Trophoblast cell (in vitro differentiated cells and primary cell): ENCODE results near the gene SFXN5.

Experiments
- DNase-seq, 2 donors: peaks; one replicate each; pipeline ENCODE4 v3.0.0-alpha.2; 2016
- H2AFZ ChIP-seq: 2 replicates; pipeline ENCODE4 v1.6.1; 2013; ENCODE audit warnings: low read length, moderate library complexity, mild to moderate bottlenecking; ENCODE audit not compliant: insufficient read depth, poor library complexity
- H2AK5ac ChIP-seq: 2 replicates; pipeline ENCODE4 v1.6.1; 2013; ENCODE audit warnings: mild to moderate bottlenecking, low read length
- H2BK120ac ChIP-seq: 2 replicates; pipeline ENCODE4 v1.6.1; 2013; ENCODE audit warnings: low read length, mild to moderate bottlenecking, moderate library complexity; ENCODE audit not compliant: insufficient read depth, poor library complexity
- H2BK12ac ChIP-seq: 2 replicates; pipeline ENCODE4 v1.6.1; 2013; ENCODE audit warnings: mild to moderate bottlenecking, low read length, moderate library complexity
- H2BK5ac ChIP-seq: 2 replicates; pipeline ENCODE4 v1.6.1; 2013; ENCODE audit warnings: low read length, low read depth, moderate library complexity, mild to moderate bottlenecking; ENCODE audit not compliant: poor library complexity
- H3K14ac ChIP-seq: 2 replicates; pipeline ENCODE4 v1.6.1; 2013; ENCODE audit warnings: mild to moderate bottlenecking, low read length
- H3K18ac ChIP-seq: 2 replicates; pipeline ENCODE4 v1.6.1; 2013; ENCODE audit warnings: mild to moderate bottlenecking, low read length
- H3K23ac ChIP-seq: 2 replicates; pipeline ENCODE4 v1.6.1; 2013; ENCODE audit warnings: low read length
- H3K27ac ChIP-seq: 2 replicates; pipeline ENCODE4 v1.5.1; 2013; ENCODE audit warnings: low read depth, mild to moderate bottlenecking, inconsistent platforms, low read length, moderate library complexity
- H3K27me3 ChIP-seq: 2 replicates; pipeline ENCODE4 v1.6.1; 2013; ENCODE audit warnings: inconsistent platforms, mild to moderate bottlenecking, low read length, moderate library complexity; ENCODE audit not compliant: insufficient read depth
- H3K36me3 ChIP-seq, 2 experiments: 1 replicate in 1 of 2; 2 replicates in 1 of 2; pipeline ENCODE4 v1.6.1; 2013; ENCODE audit warnings: low read length in 2 of 2, mild to moderate bottlenecking in 2 of 2, moderate library complexity in 1 of 2; ENCODE audit not compliant: insufficient read depth in 2 of 2, control insufficient read depth in 1 of 2
- H3K4ac ChIP-seq: 2 replicates; pipeline ENCODE4 v1.6.1; 2013; ENCODE audit warnings: low read depth, mild to moderate bottlenecking, low read length, moderate library complexity
- H3K4me1 ChIP-seq, 2 experiments: 1 replicate in 1 of 2; 2 replicates in 1 of 2; pipeline ENCODE4 v1.6.1; 2013; ENCODE audit warnings: low read length in 2 of 2, mild to moderate bottlenecking in 2 of 2, moderate library complexity in 1 of 2; ENCODE audit not compliant: insufficient read depth in 2 of 2, control insufficient read depth in 1 of 2
- H3K4me2 ChIP-seq: 2 replicates; pipeline ENCODE4 v1.6.1; 2013; ENCODE audit warnings: inconsistent platforms, mild to moderate bottlenecking, low read length, moderate library complexity
- H3K4me3 ChIP-seq: 2 replicates; pipeline ENCODE4 v1.5.1; 2013; ENCODE audit warnings: mild to moderate bottlenecking, low read depth, low read length, inconsistent platforms
- H3K79me1 ChIP-seq: one replicate; pipeline ENCODE4 v1.6.1; 2013; ENCODE audit warnings: low read length
- H3K79me2 ChIP-seq: 2 replicates; pipeline ENCODE4 v1.6.1; 2013; ENCODE audit warnings: low read length, mild to moderate bottlenecking; ENCODE audit not compliant: control insufficient read depth, insufficient read depth, poor library complexity
- H3K9ac ChIP-seq: 2 replicates; pipeline ENCODE4 v1.6.1; 2013; ENCODE audit warnings: mild to moderate bottlenecking, low read length
- H3K9me3 ChIP-seq: 2 replicates; pipeline ENCODE4 v1.6.1; 2013; ENCODE audit warnings: low read depth, mild to moderate bottlenecking, control low read depth, inconsistent platforms, low read length; ENCODE audit not compliant: insufficient read depth
- H4K12ac ChIP-seq: 2 replicates; pipeline ENCODE4 v1.6.1; 2013; ENCODE audit warnings: low read depth, mild to moderate bottlenecking, low read length, moderate library complexity
- H4K8ac ChIP-seq: 2 replicates; pipeline ENCODE4 v1.6.1; 2013; ENCODE audit warnings: low read depth, mild to moderate bottlenecking, low read length, moderate library complexity
- H4K91ac ChIP-seq: one replicate; pipeline ENCODE4 v1.6.1; 2013; ENCODE audit warnings: low read depth, mild to moderate bottlenecking, low read length, moderate library complexity
- WGBS: extraction: QIAGEN DNeasy Blood & Tissue Kit; methylation state at CpG from one replicate; pipeline ENCODE4 v1.1.7; 2013; ENCODE audit warnings: missing lambda C conversion rate; ENCODE audit not compliant: insufficient read length, insufficient coverage; ENCODE audit errors: extremely low coverage; 5-methylcytosine and 5-hydroxymethylcytosine counted together

The SFXN5 gene

DNA sequence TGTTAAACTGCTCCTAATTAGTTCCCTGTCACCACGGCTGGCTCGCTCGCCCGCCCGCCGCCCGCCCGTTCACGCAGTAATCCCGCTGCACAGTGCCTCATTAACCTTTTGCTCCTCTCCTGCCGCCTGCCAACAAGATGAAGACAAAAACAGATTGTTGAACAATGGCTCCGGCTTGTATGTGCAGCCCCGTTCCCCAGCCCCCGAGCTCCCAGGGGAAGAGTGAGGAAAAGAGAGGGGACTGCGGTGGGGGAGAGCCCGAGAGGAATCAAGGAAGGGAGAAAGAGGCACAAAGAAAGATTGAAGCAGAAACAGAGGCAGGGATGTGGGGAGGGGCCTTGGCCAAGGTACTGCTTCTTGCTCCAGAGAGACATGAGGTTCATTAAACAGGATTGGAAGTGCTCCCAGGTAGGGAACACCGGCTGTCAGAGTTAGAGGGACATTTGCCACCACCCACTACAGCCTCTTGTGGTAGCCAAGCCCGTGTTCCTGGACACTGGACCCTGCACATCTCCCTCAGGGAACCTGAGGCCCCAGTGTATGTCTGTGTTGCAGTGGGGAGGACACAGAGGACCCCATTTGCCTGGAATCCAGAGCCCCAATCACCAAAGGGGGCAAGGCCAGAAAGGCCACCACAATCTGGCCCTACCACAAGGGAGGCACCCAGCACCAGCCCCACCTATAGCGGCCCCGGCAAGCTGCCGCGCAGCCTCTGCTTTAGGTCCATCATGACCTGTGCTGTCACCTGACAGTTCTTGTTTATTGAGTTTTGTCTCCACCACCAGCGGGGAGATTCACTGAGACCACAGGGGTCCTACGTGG, 116.1 kb downstream of the SFXN5 start:
- Histone ChIP-seq H3K79me2 (no peaks in the 10 kb centered on the region), H3K36me3 (no peaks in the 10 kb centered on the region), H2AFZ (no peak overlapping the region), H3K4me1 (peaks cover 11 to 19% of the 10 kb centered on the region in 2 experiments), H4K12ac (no peak overlapping the region), H3K9ac (no peak overlapping the region), H2BK12ac (no peak overlapping the region), H3K14ac (no peak overlapping the region), H3K18ac (no peak overlapping the region), H3K27ac (no peak overlapping the region), H2BK5ac (no peak overlapping the region), H4K8ac (no peak overlapping the region), H2BK120ac (no peak overlapping the region), H3K23ac (no peak overlapping the region), H3K4me2 (no peak overlapping the region), H3K9me3 (peaks cover under 1% of the 10 kb centered on the region), H4K91ac (no peak overlapping the region), H3K27me3 (no peaks in the 10 kb centered on the region), H3K4me3 (no peak overlapping the region), H3K79me1 (no peaks in the 10 kb centered on the region), H3K4ac (no peak overlapping the region), H2AK5ac (no peak overlapping the region)
- WGBS, result no CpG with 5 or more reads among the region's 24 CpGs
- no peak for DNase-seq

GRCh38 chr2:72954376-72955227, 116.9 kb downstream of the SFXN5 start:
- H2BK5ac ChIP-seq, result no peak overlapping the region
- H3K27me3 ChIP-seq, result no peaks in the 10 kb centered on the region
- H3K79me2 ChIP-seq, result no peaks in the 10 kb centered on the region
- no peak overlapping the region for H3K23ac ChIP-seq
- no peak overlapping the region for H2BK120ac ChIP-seq
- no peak overlapping the region for H4K12ac ChIP-seq
- no peak overlapping the region for H3K4ac ChIP-seq
- no peaks in the 10 kb centered on the region for H3K79me1 ChIP-seq
- no peak overlapping the region for H4K91ac ChIP-seq
- H3K18ac ChIP-seq, result no peak overlapping the region
- DNase-seq, result no peak
- no peaks in the 10 kb centered on the region for H3K36me3 ChIP-seq
- no peak overlapping the region for H2AFZ ChIP-seq
- no peak overlapping the region for H3K14ac ChIP-seq
- no peak overlapping the region for H3K9ac ChIP-seq
- H3K4me2 ChIP-seq, result no peak overlapping the region
- H2BK12ac ChIP-seq, result no peak overlapping the region
- H2AK5ac ChIP-seq, result no peak overlapping the region
- no peak overlapping the region for H3K27ac ChIP-seq
- H3K9me3 ChIP-seq, result no peaks in the 10 kb centered on the region
- peaks cover 11 to 19% of the 10 kb centered on the region in 2 experiments for H3K4me1 ChIP-seq
- H4K8ac ChIP-seq, result no peak overlapping the region
- WGBS, result no CpG with 5 or more reads among the region's 12 CpGs
- H3K4me3 ChIP-seq, result no peak overlapping the region

- no peak overlapping the region for H3K18ac ChIP-seq
- H3K23ac ChIP-seq, result no peak overlapping the region
- no peak overlapping the region for H2AFZ ChIP-seq
- H4K91ac ChIP-seq, result peak overlapping the region; percentile 15
- H3K79me1 ChIP-seq, result no peaks in the 10 kb centered on the region
- H3K4me3 ChIP-seq, result no peak overlapping the region
- peak overlapping the region; percentile 26 for H2AK5ac ChIP-seq
- H2BK12ac ChIP-seq, result no peak overlapping the region
- H2BK120ac ChIP-seq, result no peak overlapping the region
- no peaks in the 10 kb centered on the region for H3K36me3 ChIP-seq
- no peaks in the 10 kb centered on the region for H3K27me3 ChIP-seq
- no peak overlapping the region for H2BK5ac ChIP-seq
- no peak overlapping the region for H4K12ac ChIP-seq
- no peak overlapping the region for H3K4ac ChIP-seq
- H3K4me2 ChIP-seq, result no peak overlapping the region
- H3K14ac ChIP-seq, result no peak overlapping the region
- peaks cover 11 to 19% of the 10 kb centered on the region in 2 experiments for H3K4me1 ChIP-seq
- DNase-seq, result no peak
- no CpG with 5 or more reads among the region's 4 CpGs for WGBS
- no peaks in the 10 kb centered on the region for H3K9me3 ChIP-seq
- no peak overlapping the region for H4K8ac ChIP-seq
- H3K79me2 ChIP-seq, result no peaks in the 10 kb centered on the region
- no peak overlapping the region for H3K9ac ChIP-seq
- H3K27ac ChIP-seq, result no peak overlapping the region
Observed at GRCh38 chr2:72953976-72954375, 117.5 kb downstream of the SFXN5 start.

DNA sequence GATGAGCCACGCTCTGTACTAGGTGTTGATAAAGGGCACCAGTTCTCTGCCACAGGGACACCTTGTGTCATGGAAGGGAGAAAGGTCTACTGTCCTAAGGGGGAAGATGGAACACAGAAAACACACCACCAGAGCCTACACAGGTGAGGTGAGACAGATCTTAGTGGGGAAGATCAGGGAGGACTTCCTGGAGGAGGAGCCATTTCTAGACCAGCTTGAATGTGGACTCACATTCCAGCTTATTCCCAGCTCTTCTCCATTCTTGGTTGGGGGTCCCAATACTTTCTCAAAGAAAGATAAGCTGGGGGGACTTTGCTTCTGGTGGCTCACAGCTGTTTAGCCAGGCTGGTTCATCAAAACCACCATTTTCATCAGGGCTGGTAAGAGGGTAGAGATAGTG, 118.0 kb downstream of the SFXN5 start:
- H3K9me3 ChIP-seq, result no peaks in the 10 kb centered on the region
- WGBS, result no CpG with 5 or more reads among the region's 1 CpG
- no peaks in the 10 kb centered on the region for H3K79me1 ChIP-seq
- H4K8ac ChIP-seq, result no peak overlapping the region
- no peak overlapping the region for H3K9ac ChIP-seq
- H3K4ac ChIP-seq, result no peak overlapping the region
- no peak overlapping the region for H2AFZ ChIP-seq
- H3K4me2 ChIP-seq, result no peak overlapping the region
- H3K27me3 ChIP-seq, result no peaks in the 10 kb centered on the region
- H3K18ac ChIP-seq, result no peak overlapping the region
- no peak overlapping the region for H3K14ac ChIP-seq
- H4K91ac ChIP-seq, result no peak overlapping the region
- no peak overlapping the region for H2BK120ac ChIP-seq
- H3K27ac ChIP-seq, result no peak overlapping the region
- no peaks in the 10 kb centered on the region for H3K79me2 ChIP-seq
- H3K4me3 ChIP-seq, result no peak overlapping the region
- DNase-seq, result no peak
- H3K36me3 ChIP-seq, result no peaks in the 10 kb centered on the region
- no peak overlapping the region for H2BK12ac ChIP-seq
- H2AK5ac ChIP-seq, result no peak overlapping the region
- H4K12ac ChIP-seq, result no peak overlapping the region
- H2BK5ac ChIP-seq, result no peak overlapping the region
- H3K23ac ChIP-seq, result no peak overlapping the region
- peaks cover 11 to 19% of the 10 kb centered on the region in 2 experiments for H3K4me1 ChIP-seq
